GM12874 (cell line): ENCODE data around the gene CCNT1.

Experiments used
- TF ChIP-seq, protein P1 (sequence below): IDR thresholded peaks from 2 replicates; pipeline ENCODE4 v1.5.1; 2011; ENCODE audit warnings: low read depth, mild to moderate bottlenecking, control low read depth, low read length, moderate library complexity; ENCODE audit not compliant: insufficient read depth

The CCNT1 gene

DNA sequence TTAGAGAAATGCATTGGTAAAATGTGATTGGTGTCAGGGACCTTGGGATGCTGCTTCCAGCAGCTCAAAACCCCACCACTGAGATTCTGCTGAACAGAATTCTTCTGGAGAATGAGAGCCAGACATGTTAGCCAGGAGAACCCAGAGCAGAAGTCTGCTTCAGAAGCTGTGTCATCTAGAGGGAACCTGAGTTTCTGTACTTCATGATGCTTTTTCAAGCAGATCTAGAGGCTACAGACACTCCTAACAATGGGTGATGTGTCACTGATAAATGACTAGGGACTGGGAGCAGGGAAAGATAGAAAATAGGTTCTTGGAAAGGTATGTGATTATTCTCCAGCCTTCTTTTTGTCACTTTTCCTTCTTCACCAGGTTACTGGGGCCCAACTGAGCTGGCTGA, 76.1 kb downstream of the CCNT1 start:
- TF ChIP-seq, protein P1, sequence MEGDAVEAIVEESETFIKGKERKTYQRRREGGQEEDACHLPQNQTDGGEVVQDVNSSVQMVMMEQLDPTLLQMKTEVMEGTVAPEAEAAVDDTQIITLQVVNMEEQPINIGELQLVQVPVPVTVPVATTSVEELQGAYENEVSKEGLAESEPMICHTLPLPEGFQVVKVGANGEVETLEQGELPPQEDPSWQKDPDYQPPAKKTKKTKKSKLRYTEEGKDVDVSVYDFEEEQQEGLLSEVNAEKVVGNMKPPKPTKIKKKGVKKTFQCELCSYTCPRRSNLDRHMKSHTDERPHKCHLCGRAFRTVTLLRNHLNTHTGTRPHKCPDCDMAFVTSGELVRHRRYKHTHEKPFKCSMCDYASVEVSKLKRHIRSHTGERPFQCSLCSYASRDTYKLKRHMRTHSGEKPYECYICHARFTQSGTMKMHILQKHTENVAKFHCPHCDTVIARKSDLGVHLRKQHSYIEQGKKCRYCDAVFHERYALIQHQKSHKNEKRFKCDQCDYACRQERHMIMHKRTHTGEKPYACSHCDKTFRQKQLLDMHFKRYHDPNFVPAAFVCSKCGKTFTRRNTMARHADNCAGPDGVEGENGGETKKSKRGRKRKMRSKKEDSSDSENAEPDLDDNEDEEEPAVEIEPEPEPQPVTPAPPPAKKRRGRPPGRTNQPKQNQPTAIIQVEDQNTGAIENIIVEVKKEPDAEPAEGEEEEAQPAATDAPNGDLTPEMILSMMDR: no peak
